Fibroblast of mammary gland (primary cell): ENCODE results near the gene DDX60.

Experiments
- DNase-seq: peaks from one replicate; pipeline ENCODE4 v3.0.0-alpha.2; 2010; ENCODE audit warnings: low read depth
- H3K4me3 ChIP-seq: 2 replicates; pipeline ENCODE4 v1.5.1; 2011; ENCODE audit warnings: low read depth, mild to moderate bottlenecking, low read length, moderate library complexity; ENCODE audit not compliant: control insufficient read depth
- CTCF ChIP-seq: conservative IDR thresholded peaks from 2 replicates; pipeline ENCODE4 v1.5.1; 2011; ENCODE audit warnings: low read depth, low read length, inconsistent platforms; ENCODE audit not compliant: control insufficient read depth, insufficient read depth

DDX60 gene

GRCh38 chr4:168273838-168274237 is 44.7 kb downstream of the DDX60 start:
- no peak for TF ChIP-seq CTCF
- no peak overlapping the region for H3K4me3 ChIP-seq
- DNase-seq, result no peak

GRCh38 chr4:168272488-168272887 is 46.1 kb downstream of the DDX60 start:
- DNase-seq, result no peak
- TF ChIP-seq CTCF, result no peak
- no peak overlapping the region for H3K4me3 ChIP-seq

- TF ChIP-seq CTCF, result no peak
Observed at GRCh38 chr4:168269896-168270295, 48.7 kb downstream of the DDX60 start.

GRCh38 chr4:168265327-168265726 is 53.2 kb downstream of the DDX60 start:
- no peak for TF ChIP-seq CTCF
- H3K4me3 ChIP-seq, result no peak overlapping the region
- DNase-seq, result no peak

More at GRCh38 chr4:168269896-168270295, 48.7 kb downstream of the DDX60 start:
- no peak for DNase-seq
- H3K4me3 ChIP-seq, result no peak overlapping the region

GRCh38 chr4:168264903-168265302 is 53.6 kb downstream of the DDX60 start:
- no peak for DNase-seq
- TF ChIP-seq CTCF, result no peak
- no peak overlapping the region for H3K4me3 ChIP-seq

GRCh38 chr4:168263039-168263438 is 55.5 kb downstream of the DDX60 start:
- H3K4me3 ChIP-seq, result no peak overlapping the region
- no peak for DNase-seq
- TF ChIP-seq CTCF, result no peak

GRCh38 chr4:168259096-168259495 is 59.5 kb downstream of the DDX60 start:
- TF ChIP-seq CTCF, result no peak
- no peak overlapping the region for H3K4me3 ChIP-seq

More at GRCh38 chr4:168259096-168259495, 59.5 kb downstream of the DDX60 start:
- DNase-seq, result no peak
